Caki2 (cell line): ENCODE measurements around the gene PINK1. TPM values are rescaled to one million over a fixed set of nuclear protein-coding genes. Genes with fewer than 3 reads are reported as not detected.
A peak's percentile ranks its signal among the peaks of the same experiment; 100 is the strongest.

Experiments used
- DNase-seq: peaks from one replicate; pipeline ENCODE4 v3.0.0-alpha.2; 2015; ENCODE audit warnings: low read depth
- in situ Hi-C: cut with HindIII; loops from 2 replicates; pipeline ENCODE4 v1.10.0; 2016; ENCODE audit warnings: low sequenced_read_pairs, low pct_unique_long_range_greater_than_20kb, mixed read lengths
- total RNA-seq: library from RNA; depleted of rRNA; stranded (reverse); fragments of >200 nt; shearing (Covaris generic); gene quantifications from 2 replicates; pipeline ENCODE4 v1.2.3, GENCODE V29; 2014; ENCODE audit warnings: low replicate concordance

Gene PINK1
- total RNA-seq, 1 experiment from 2014 or later, result 34.6 TPM

DNA sequence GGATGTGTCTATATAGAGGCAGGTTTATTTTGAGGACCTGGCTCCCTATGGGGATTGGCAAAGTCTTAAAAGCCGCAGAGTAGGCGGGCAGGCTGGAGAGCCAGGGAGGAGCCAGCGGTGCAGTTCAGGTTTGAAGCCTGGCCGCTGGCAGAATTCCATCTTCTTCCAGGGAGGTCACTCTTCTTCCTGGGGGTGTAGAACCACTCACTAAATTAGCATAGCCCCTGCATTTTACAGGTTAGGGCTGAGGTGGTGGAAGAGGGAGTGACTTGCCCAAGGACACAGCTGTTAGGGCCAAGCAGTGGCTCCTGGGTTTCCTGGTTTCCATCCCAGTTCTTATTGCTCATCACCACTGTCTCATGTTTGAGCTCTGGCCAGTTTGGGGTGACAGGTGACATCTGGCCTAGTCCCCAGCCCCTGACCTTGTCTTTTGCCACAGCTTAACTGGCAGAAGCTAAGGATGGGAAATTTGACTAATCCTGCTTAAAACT, 1.4 kb downstream of the PINK1 start:
- DNase-seq, result no peak
- in situ Hi-C loops, result no loop called here

DNA sequence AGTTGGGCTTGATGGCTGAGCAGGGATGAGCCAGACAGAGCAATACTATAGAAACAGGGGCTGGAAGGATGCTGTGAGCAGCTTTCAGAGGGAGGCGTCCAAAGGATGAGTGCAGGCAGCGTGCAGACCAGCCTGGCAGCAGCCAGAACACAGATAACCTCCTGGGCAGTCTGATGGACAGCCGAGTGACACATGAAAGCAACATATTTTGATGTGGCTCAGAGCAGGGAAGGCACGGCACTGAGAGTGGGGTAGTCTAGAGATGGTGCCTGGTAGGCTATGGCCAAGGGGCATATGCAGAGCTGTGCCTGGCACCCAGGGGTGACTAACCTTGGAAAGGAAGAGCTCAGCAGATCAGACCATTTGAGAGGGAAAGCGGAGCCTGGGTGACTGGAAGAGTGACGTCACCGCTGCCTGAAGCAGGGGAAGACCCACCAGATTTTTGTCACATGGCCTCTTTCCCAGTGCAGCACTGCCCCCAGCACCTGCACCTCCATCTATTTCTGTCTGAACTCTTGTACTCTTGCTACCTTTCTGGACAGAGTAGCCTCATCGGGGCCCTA, 3.6 kb downstream of the PINK1 start:
- DNase-seq, result no peak
- in situ Hi-C loops, result no loop called here

DNA sequence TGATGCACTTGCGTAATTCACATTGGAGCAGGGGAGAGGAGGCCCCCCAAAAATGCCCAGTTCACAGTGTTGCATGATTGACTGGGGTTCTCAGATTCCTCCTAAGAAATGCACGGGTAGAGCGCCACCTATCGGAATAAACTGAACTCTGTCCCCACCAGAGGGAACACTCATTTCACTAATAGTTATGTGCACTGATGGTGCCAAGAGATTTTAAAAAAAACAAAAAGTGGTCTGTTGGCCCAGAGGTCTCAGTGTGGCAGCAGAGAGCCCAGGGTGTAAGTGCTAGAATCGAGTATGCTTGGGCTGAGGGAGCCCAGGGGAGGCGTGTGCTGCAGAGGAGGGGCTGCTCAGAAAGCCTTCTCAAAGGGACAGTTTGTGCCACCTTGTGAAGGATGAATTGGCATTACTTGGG, 6.9 kb downstream of the PINK1 start:
- in situ Hi-C loops, result no loop called here
- DNase-seq, result peak; percentile 51

DNA sequence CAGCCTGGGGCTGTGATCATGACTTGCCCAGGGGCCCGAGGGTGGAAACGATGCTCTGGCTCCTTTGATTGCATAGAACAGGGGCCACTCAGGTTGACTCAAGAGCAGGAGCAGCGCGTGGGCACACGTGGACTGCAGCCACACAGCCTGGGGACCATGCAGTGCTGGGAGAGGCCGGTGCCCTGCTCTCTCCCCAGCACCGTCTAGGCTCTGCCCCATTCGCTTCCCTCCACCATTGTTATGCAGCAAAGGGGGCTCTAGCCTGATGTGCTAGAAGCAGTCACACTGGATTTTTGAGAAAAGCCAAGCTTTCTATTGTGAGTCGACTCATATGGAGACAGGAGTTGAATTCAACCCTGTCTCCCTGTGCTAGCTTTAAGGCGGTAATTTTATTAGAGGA, 8.7 kb downstream of the PINK1 start:
- DNase-seq, result no peak
- in situ Hi-C loops, result no loop called here

DNA sequence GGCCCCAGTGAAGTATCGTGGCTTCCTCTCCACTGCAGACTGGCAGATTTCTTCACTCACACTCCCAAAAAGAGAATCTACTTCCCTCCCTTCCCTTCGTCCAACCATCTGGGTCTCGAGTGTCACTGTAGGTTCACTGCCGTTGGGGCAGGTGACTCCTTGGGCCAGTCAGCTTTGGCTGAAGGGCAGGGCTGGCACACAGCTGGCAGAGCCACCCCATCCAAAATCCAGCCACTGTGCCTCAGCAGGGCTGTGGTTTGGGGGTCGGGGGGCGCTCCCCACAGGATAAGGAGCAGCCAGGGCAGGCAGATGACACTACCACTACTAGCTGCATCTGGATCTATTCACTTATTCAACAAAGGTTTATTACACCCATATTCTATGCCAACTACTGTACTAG, 9.8 kb downstream of the PINK1 start:
- in situ Hi-C loops, result no loop called here

GRCh38 chr1:20644416-20644815, 11.2 kb downstream of the PINK1 start:
- in situ Hi-C loops, result no loop called here
- DNase-seq, result no peak

More for the DNA sequence above, 9.8 kb downstream of the PINK1 start:
- DNase-seq, result no peak

- in situ Hi-C loops, result no loop called here
These were observed 12.2 kb downstream of the PINK1 start for GRCh38 chr1:20645414-20645813.

GRCh38 chr1:20648438-20648837, 15.2 kb downstream of the PINK1 start:
- in situ Hi-C loops, result no loop called here

More at GRCh38 chr1:20645414-20645813, 12.2 kb downstream of the PINK1 start:
- DNase-seq, result no peak

DNA sequence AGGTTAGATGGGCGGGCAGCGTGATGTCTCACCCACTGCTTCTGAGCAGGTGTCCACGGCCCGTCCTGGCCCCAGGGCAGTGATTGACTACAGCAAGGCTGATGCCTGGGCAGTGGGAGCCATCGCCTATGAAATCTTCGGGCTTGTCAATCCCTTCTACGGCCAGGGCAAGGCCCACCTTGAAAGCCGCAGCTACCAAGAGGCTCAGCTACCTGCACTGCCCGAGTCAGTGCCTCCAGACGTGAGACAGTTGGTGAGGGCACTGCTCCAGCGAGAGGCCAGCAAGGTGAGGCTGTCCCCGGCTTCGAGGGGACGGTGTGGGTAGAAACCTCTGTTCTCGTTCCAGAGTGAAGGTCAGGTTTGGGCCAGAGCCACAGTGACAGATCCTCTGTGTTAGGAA, 15.7 kb downstream of the PINK1 start:
- in situ Hi-C loops, result no loop called here
- DNase-seq, result no peak

More at GRCh38 chr1:20648438-20648837, 15.2 kb downstream of the PINK1 start:
- DNase-seq, result no peak

GRCh38 chr1:20652300-20652699, 19.0 kb downstream of the PINK1 start:
- DNase-seq, result no peak
- in situ Hi-C loops, result no loop called here

DNA sequence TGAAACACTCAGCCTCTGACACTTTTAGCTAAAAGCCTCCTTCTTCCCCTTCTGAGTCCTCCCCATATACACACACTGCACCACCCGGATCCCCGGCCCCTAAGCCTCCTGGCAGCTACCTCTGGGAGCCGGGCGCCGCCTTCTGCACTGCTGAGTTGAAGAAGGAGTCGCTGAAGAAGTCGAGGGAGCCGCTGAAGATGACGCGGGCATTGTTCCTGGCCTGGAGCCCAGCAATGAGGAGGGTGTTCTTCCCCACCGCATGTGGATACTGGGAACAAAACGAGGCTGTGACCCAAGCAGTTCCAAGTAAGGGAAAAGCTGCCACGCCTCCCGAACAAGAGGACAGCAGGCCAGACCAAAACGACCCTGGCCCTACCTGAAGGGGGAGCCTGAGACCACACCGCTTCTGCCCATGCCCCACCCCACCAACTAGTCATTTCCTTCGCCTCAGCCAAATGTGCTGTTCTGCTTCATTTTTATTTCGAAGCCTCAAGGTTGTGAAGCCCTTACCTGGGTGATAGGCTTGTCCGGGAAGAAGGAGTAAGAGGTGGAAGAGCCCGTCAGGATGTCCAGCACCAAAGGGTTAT, 20.9 kb downstream of the PINK1 start:
- in situ Hi-C loops, result no loop called here
- no peak for DNase-seq

DNA sequence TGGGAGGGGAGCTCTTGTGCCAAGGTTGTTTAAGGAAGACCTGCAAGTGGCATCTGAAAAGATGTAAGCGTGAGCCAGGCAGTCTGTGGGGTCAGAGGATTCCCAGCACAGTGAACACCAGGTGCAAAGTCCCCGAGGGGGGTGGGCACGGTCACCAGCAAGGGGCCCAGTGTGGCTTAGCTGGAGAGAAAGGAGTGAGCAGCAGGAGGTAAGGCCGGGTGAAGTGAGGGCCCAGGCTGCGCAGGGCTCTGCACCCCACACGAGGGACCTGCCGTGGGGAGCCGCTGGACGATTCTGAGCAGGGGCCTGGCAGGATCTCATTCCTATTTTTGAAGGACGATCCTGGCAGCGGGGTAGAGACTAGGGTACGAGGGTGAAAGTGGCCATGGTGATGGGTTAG, 23.8 kb downstream of the PINK1 start:
- no peak for DNase-seq
- in situ Hi-C loops, result no loop called here

DNA sequence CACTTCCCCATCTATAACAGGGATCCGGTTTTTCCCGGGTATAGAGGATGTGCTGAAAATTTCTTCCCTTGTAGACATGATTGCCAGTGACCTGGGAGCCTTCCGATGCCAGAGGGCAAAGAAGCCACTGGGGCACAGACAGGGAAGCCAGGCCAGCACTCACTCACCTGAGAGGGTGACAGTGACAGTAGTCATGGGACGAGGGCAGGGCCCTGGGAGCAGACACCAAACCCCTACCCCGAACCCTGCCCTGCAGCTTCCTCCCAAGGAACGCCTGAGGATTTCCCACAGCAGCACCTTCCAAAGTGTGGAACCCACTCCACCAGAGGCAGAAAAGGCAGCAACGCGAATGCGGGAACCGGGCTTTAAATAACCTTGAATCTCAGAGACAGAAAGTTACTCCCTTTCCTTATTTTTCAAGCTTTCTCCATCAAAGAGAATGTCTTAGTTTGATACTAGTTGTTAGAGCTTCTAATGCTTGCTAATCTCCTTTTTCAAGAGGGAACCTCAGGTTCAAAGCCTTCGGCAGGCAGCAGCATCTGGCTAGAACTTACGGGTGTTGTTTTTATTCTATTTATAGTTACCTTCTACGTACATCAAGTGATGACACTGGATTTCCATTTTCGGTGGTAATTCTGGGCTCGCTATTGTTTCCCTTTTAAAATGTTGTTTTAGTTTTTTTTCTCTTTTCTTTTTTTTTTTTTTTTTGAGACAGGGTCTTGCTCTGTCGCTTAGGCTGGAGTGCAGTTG, 25.1 kb downstream of the PINK1 start:
- in situ Hi-C loops, result no loop called here
- DNase-seq, result no peak

DNA sequence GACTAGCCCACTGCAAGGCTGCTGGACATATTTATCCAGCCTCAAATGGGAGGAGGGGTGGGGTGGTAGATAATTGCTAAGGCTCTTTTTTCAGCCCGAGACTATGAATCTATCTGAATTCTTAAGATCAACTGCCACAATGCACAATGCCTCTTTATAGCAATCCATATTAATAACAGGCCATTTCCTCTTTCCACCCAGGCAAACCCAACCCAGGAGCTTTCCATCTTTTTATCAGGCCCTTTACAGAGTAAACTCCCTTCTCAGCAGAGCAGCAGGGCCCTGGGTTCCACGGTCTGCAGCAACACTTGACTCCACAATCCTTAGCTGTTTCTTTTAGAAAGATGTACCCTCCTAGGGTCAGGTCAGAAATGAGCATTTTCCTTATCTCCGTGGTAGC, 27.1 kb downstream of the PINK1 start:
- in situ Hi-C loops, result no loop called here

DNA sequence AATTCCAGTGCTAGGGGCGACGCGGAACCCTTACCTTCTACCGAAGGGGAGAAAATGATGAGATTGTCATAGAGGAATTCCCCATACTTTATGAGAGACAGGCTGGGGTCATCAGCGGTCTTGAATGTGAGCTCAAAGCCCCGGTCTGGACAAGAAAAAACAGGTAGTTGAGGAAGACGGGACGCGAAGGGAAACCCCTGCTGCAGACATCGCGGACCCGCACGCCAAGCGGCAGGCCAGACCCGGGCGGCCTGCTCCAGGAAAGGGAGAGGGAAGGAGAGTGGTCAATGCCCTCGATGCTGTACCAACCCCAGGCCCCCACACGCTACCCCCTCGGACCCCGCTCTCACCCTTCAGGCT, 27.6 kb downstream of the PINK1 start:
- no peak for DNase-seq

More for the DNA sequence above, 27.1 kb downstream of the PINK1 start:
- DNase-seq, result no peak

GRCh38 chr1:20661207-20662109, 28.2 kb downstream of the PINK1 start, which contains the start of gene DDOST:
Gene DDOST (minus strand): TSS chr1:20661369. CDS start chr1:20661350, 19 bp downstream.
- in situ Hi-C loops, result no loop called here
- DNase-seq, result peak; percentile 96

More for the DNA sequence above, 27.6 kb downstream of the PINK1 start:
- in situ Hi-C loops, result no loop called here

- no peak for DNase-seq
- in situ Hi-C loops, result no loop called here
These were observed 28.8 kb downstream of the PINK1 start for GRCh38 chr1:20662110-20662475.

GRCh38 chr1:20663365-20663764, 30.1 kb downstream of the PINK1 start:
- no peak for DNase-seq

More at GRCh38 chr1:20663365-20663764, 30.1 kb downstream of the PINK1 start:
- in situ Hi-C loops, result no loop called here
